ENCODE data around the gene SYT4.

- TF ChIP-seq CTCF (IDR thresholded peaks at IDR 0.05; ENCODE audit: poor library complexity) (no peak), EZH2 (IDR thresholded peaks at IDR 0.05; ENCODE audit: borderline replicate concordance) (no peak)
These were observed 26.1 kb upstream of the SYT4 start for GRCh38 chr18:43303376-43303775.
